HUES64 (cell line): ENCODE data around the gene ARHGAP15.

ENCODE experiments used
- H3K27ac ChIP-seq: 2 replicates; pipeline ENCODE4 v1.7.0; 2013; ENCODE audit warnings: low read depth, low read length, inconsistent platforms
- H3K27me3 ChIP-seq: 2 replicates; pipeline ENCODE4 v1.6.1; 2013; ENCODE audit warnings: mild to moderate bottlenecking, low read length; ENCODE audit not compliant: insufficient read depth
- H3K36me3 ChIP-seq: 2 replicates; pipeline ENCODE4 v1.6.1; 2013; ENCODE audit warnings: mild to moderate bottlenecking, low read length; ENCODE audit not compliant: insufficient read depth
- H3K4me1 ChIP-seq: 2 replicates; pipeline ENCODE4 v1.6.1; 2013; ENCODE audit warnings: mild to moderate bottlenecking, low read length, moderate library complexity; ENCODE audit not compliant: insufficient read depth
- H3K4me3 ChIP-seq: 2 replicates; pipeline ENCODE4 v1.5.1; 2013; ENCODE audit warnings: mild to moderate bottlenecking, low read length, moderate library complexity
- H3K9ac ChIP-seq: 2 replicates; pipeline ENCODE4 v1.6.1; 2013; ENCODE audit warnings: mild to moderate bottlenecking, low read depth, low read length
- H3K9me3 ChIP-seq: 2 replicates; pipeline ENCODE4 v1.6.1; 2013; ENCODE audit warnings: low read depth, low read length; ENCODE audit not compliant: insufficient read depth
- WGBS: fragments of 150-250, 120-280 bp; methylation state at CpG from one replicate; pipeline ENCODE4 v1.1.7; 2013; ENCODE audit warnings: missing lambda C conversion rate; 5-methylcytosine and 5-hydroxymethylcytosine counted together

Gene ARHGAP15

GRCh38 chr2:143545059-143545948, 416.1 kb downstream of the ARHGAP15 start:
- WGBS, result 95% methylated on average over 7 of the region's 7 CpGs
- peak overlapping the region; percentile 33; the same call in 1 of the 2 replicates for H3K9ac ChIP-seq
- peaks cover 15% of the 10 kb centered on the region for H3K9me3 ChIP-seq
- H3K4me1 ChIP-seq, result peaks cover 17% of the 10 kb centered on the region
- no peaks in the 10 kb centered on the region for H3K27me3 ChIP-seq
- no peaks in the 10 kb centered on the region for H3K36me3 ChIP-seq
- peak overlapping the region; percentile 29; the same call in 1 of the 2 replicates for H3K27ac ChIP-seq
- no peak overlapping the region for H3K4me3 ChIP-seq

GRCh38 chr2:143545949-143546255, 416.7 kb downstream of the ARHGAP15 start:
- 77% methylated on average over 3 of the region's 4 CpGs for WGBS
- Histone ChIP-seq H3K27me3 (no peaks in the 10 kb centered on the region), H3K9ac (peak overlapping the region; percentile 33; the same call in 1 of the 2 replicates), H3K4me1 (peaks cover 17% of the 10 kb centered on the region), H3K36me3 (no peaks in the 10 kb centered on the region), H3K9me3 (peaks cover 15% of the 10 kb centered on the region), H3K27ac (peak overlapping the region; percentile 29; the same call in 1 of the 2 replicates), H3K4me3 (no peak overlapping the region)

GRCh38 chr2:143548032-143548431, 418.8 kb downstream of the ARHGAP15 start:
- no CpG with 5 or more reads among the region's 2 CpGs for WGBS
- no peaks in the 10 kb centered on the region for H3K27me3 ChIP-seq
- H3K9ac ChIP-seq, result no peak overlapping the region
- peaks cover 17% of the 10 kb centered on the region for H3K4me1 ChIP-seq
- H3K27ac ChIP-seq, result no peak overlapping the region
- no peak overlapping the region for H3K4me3 ChIP-seq
- H3K9me3 ChIP-seq, result peaks cover 1% of the 10 kb centered on the region; the same call in 1 of the 2 replicates
- H3K36me3 ChIP-seq, result no peaks in the 10 kb centered on the region

- H3K27ac ChIP-seq, result no peak overlapping the region
- H3K36me3 ChIP-seq, result no peaks in the 10 kb centered on the region
- 92% methylated on average over 1 of the region's 2 CpGs for WGBS
- H3K27me3 ChIP-seq, result no peaks in the 10 kb centered on the region
- peaks cover 11% of the 10 kb centered on the region for H3K4me1 ChIP-seq
- no peaks in the 10 kb centered on the region for H3K9me3 ChIP-seq
- H3K4me3 ChIP-seq, result no peak overlapping the region
- no peak overlapping the region for H3K9ac ChIP-seq
These were observed 421.3 kb downstream of the ARHGAP15 start for GRCh38 chr2:143550500-143550899.

- no peaks in the 10 kb centered on the region for H3K4me1 ChIP-seq
- no peak overlapping the region for H3K27ac ChIP-seq
- 95% methylated on average over 8 of the region's 9 CpGs for WGBS
- H3K4me3 ChIP-seq, result no peak overlapping the region
- no peaks in the 10 kb centered on the region for H3K27me3 ChIP-seq
- no peaks in the 10 kb centered on the region for H3K36me3 ChIP-seq
- no peaks in the 10 kb centered on the region for H3K9me3 ChIP-seq
- H3K9ac ChIP-seq, result no peak overlapping the region
These were observed 422.9 kb downstream of the ARHGAP15 start for GRCh38 chr2:143551971-143552650.

GRCh38 chr2:143553261-143553660, 424.0 kb downstream of the ARHGAP15 start:
- Histone ChIP-seq H3K4me1 (no peaks in the 10 kb centered on the region), H3K36me3 (no peaks in the 10 kb centered on the region), H3K9ac (no peak overlapping the region), H3K9me3 (no peaks in the 10 kb centered on the region), H3K27ac (no peak overlapping the region), H3K27me3 (no peaks in the 10 kb centered on the region), H3K4me3 (no peak overlapping the region)
- 93% methylated on average over 1 of the region's 3 CpGs for WGBS

- no peaks in the 10 kb centered on the region for H3K27me3 ChIP-seq
- whole genome bisulfite sequencing, result 86% methylated on average over 1 of the region's 1 CpG
- no peak overlapping the region for H3K9ac ChIP-seq
These were observed 429.4 kb downstream of the ARHGAP15 start for GRCh38 chr2:143558665-143559064.

GRCh38 chr2:143559147-143559546, 429.9 kb downstream of the ARHGAP15 start:
- no peaks in the 10 kb centered on the region for H3K9me3 ChIP-seq

More at GRCh38 chr2:143558665-143559064, 429.4 kb downstream of the ARHGAP15 start:
- H3K4me1 ChIP-seq, result no peaks in the 10 kb centered on the region
- no peaks in the 10 kb centered on the region for H3K36me3 ChIP-seq
- no peak overlapping the region for H3K4me3 ChIP-seq
- no peak overlapping the region for H3K27ac ChIP-seq
- H3K9me3 ChIP-seq, result no peaks in the 10 kb centered on the region

GRCh38 chr2:143560724-143561123, 431.5 kb downstream of the ARHGAP15 start:
- Histone ChIP-seq H3K27ac (no peak overlapping the region), H3K9me3 (no peaks in the 10 kb centered on the region), H3K4me3 (no peak overlapping the region), H3K27me3 (no peaks in the 10 kb centered on the region), H3K4me1 (peaks cover 3% of the 10 kb centered on the region; the same call in 1 of the 2 replicates), H3K36me3 (no peaks in the 10 kb centered on the region), H3K9ac (no peak overlapping the region)
- WGBS, result 95% methylated on average over 7 of the region's 7 CpGs

More at GRCh38 chr2:143559147-143559546, 429.9 kb downstream of the ARHGAP15 start:
- 96% methylated on average over 2 of the region's 2 CpGs for WGBS
- Histone ChIP-seq H3K9ac (no peak overlapping the region), H3K27me3 (no peaks in the 10 kb centered on the region), H3K4me1 (no peaks in the 10 kb centered on the region), H3K27ac (no peak overlapping the region), H3K4me3 (no peak overlapping the region), H3K36me3 (no peaks in the 10 kb centered on the region)

GRCh38 chr2:143564419-143564818, 435.2 kb downstream of the ARHGAP15 start:
- H3K27me3 ChIP-seq, result no peaks in the 10 kb centered on the region
- 100% methylated on average over 1 of the region's 2 CpGs for WGBS
- H3K9ac ChIP-seq, result no peak overlapping the region
- no peak overlapping the region for H3K4me3 ChIP-seq
- H3K27ac ChIP-seq, result no peak overlapping the region
- H3K36me3 ChIP-seq, result no peaks in the 10 kb centered on the region
- peaks cover 6% of the 10 kb centered on the region; the same call in 1 of the 2 replicates for H3K4me1 ChIP-seq
- H3K9me3 ChIP-seq, result no peaks in the 10 kb centered on the region

GRCh38 chr2:143571747-143572146, 442.5 kb downstream of the ARHGAP15 start:
- H3K4me3 ChIP-seq, result no peak overlapping the region
- WGBS, result 100% methylated on average over 1 of the region's 1 CpG

More at GRCh38 chr2:143571747-143572146, 442.5 kb downstream of the ARHGAP15 start:
- Histone ChIP-seq H3K36me3 (no peaks in the 10 kb centered on the region), H3K9me3 (no peaks in the 10 kb centered on the region), H3K4me1 (no peaks in the 10 kb centered on the region), H3K9ac (no peak overlapping the region), H3K27ac (no peak overlapping the region), H3K27me3 (no peaks in the 10 kb centered on the region)
